B cell (primary cell): Measurements from ENCODE around the gene WBP1L. TPM values are rescaled to one million over a fixed set of nuclear protein-coding genes. Genes with fewer than 3 reads are reported as not detected.
A peak's percentile ranks its signal among the peaks of the same experiment; 100 is the strongest.

Experiments
- ATAC-seq: fragments of 200-7000 bp; cut with Tn5 transposase; one replicate; pipeline ENCODE4 v1.10.0; 2021; ENCODE audit warnings: low read depth, mild to moderate bottlenecking, moderate number of reproducible peaks, moderate library complexity
- CTCF ChIA-PET: fragments of 350-600 bp; sonication (Branson Sonifier 250); formaldehyde crosslinking; loops from one replicate; lab custom pipeline; 2021; ENCODE audit warnings: antibody characterized with exemption, inconsistent platforms; lab: Charles Lee
- POLR2A ChIA-PET: fragments of 350-600 bp; sonication (Branson Sonifier 250); formaldehyde crosslinking; loops from one replicate; lab custom pipeline; 2021; ENCODE audit warnings: antibody characterized with exemption; lab: Charles Lee
- DNase-seq: peaks from one replicate; pipeline ENCODE4 v3.0.0; 2013
- H2AFZ ChIP-seq: 2 replicates; pipeline ENCODE4 v1.6.1; 2012; ENCODE audit warnings: mild to moderate bottlenecking, low read depth, low read length; ENCODE audit not compliant: insufficient read depth, poor library complexity, severe bottlenecking
- H3K27ac ChIP-seq, 2 donors: 1 replicate in 1 of 2; 2 replicates in 1 of 2; pipeline ENCODE4 v1.5.1; 2012 to 2013; ENCODE audit warnings: low read length in 2 of 2, mild to moderate bottlenecking in 2 of 2, moderate library complexity in 1 of 2
- H3K27me3 ChIP-seq, 4 experiments: fragments of 200-600 bp in 1 of 4; sonication (generic) in 1 of 4; replicated peaks in 1 of 4; 1 replicate in 2 of 4; 2 replicates in 2 of 4; pipeline versions ENCODE4 v1.6.1 to v1.7.0; 2013 to 2016; ENCODE audit warnings: low read length in 3 of 4, mild to moderate bottlenecking in 2 of 4, mixed read lengths in 1 of 4, moderate library complexity in 1 of 4; ENCODE audit not compliant: insufficient read depth in 4 of 4, control insufficient read depth in 3 of 4; ENCODE audit errors: control extremely low read depth in 1 of 4
- H3K36me3 ChIP-seq, 2 experiments: replicated peaks in 1 of 2; 1 replicate in 1 of 2; 2 replicates in 1 of 2; pipeline versions ENCODE4 v1.6.1 to v1.7.1; 2013; ENCODE audit warnings: low read length in 1 of 2; ENCODE audit not compliant: insufficient read depth in 2 of 2, control insufficient read depth in 1 of 2; ENCODE audit errors: control extremely low read depth in 1 of 2, extremely low read depth in 1 of 2
- H3K4me1 ChIP-seq, 2 donors: fragments of 200-600 bp in 1 of 2; sonication (generic) in 1 of 2; 1 replicate in 1 of 2; 2 replicates in 1 of 2; pipeline versions ENCODE4 v1.5.1 to v1.6.1; 2013 to 2017; ENCODE audit warnings: low read length in 2 of 2; ENCODE audit not compliant: control insufficient read depth in 2 of 2, insufficient read depth in 2 of 2
- H3K4me2 ChIP-seq: replicated peaks from 2 replicates; pipeline ENCODE3; 2012; ENCODE audit warnings: mild to moderate bottlenecking, low read depth, low read length; ENCODE audit not compliant: poor library complexity, severe bottlenecking
- H3K4me3 ChIP-seq, 5 experiments: fragments of 200-600 bp in 1 of 5; sonication (generic) in 1 of 5; 1 replicate in 3 of 5; 2 replicates in 2 of 5; pipeline versions ENCODE4 v1.5.1 to v1.7.0; 2011 to 2016; ENCODE audit warnings: low read length in 4 of 5, mild to moderate bottlenecking in 4 of 5, low read depth in 2 of 5, control low read depth in 1 of 5, moderate library complexity in 1 of 5; ENCODE audit not compliant: insufficient read depth in 1 of 5; ENCODE audit errors: control extremely low read depth in 1 of 5, extremely low read depth in 1 of 5
- H3K79me2 ChIP-seq: fragments of 200-600 bp; sonication (generic); one replicate; pipeline ENCODE4 v1.6.0; 2016; ENCODE audit warnings: low read length; ENCODE audit not compliant: control insufficient read depth, insufficient read depth
- H3K9ac ChIP-seq: fragments of 200-600 bp; sonication (generic); 2 replicates; pipeline ENCODE4 v1.6.1; 2017; ENCODE audit warnings: mild to moderate bottlenecking, low read length, moderate library complexity
- H3K9me3 ChIP-seq, 3 donors: one replicate each; pipeline versions ENCODE4 v1.6.1 to v1.7.1; 2013; ENCODE audit warnings: low read length in 2 of 3; ENCODE audit not compliant: control insufficient read depth in 2 of 3, insufficient read depth in 1 of 3; ENCODE audit errors: control extremely low read depth in 1 of 3
- H4K20me1 ChIP-seq: 2 replicates; pipeline ENCODE4 v1.6.0; 2012; ENCODE audit warnings: mild to moderate bottlenecking, low read length; ENCODE audit not compliant: insufficient read depth, control insufficient read depth, poor library complexity, severe bottlenecking
- H3K27ac Mint-ChIP-seq: one replicate; pipeline ENCODE4 v1.8.0; 2021; ENCODE audit warnings: mixed read lengths
- H3K27me3 Mint-ChIP-seq: one replicate; pipeline ENCODE4 v1.8.0; 2021; ENCODE audit warnings: mixed read lengths
- H3K4me1 Mint-ChIP-seq: one replicate; pipeline ENCODE4 v1.8.0; 2021; ENCODE audit warnings: mixed read lengths
- H3K4me3 Mint-ChIP-seq: one replicate; pipeline ENCODE4 v1.8.0; 2021; ENCODE audit warnings: mixed read lengths
- H3K9me3 Mint-ChIP-seq: one replicate; pipeline ENCODE4 v1.8.0; 2022; ENCODE audit warnings: mixed read lengths; ENCODE audit not compliant: insufficient read depth
- EZH2 ChIP-seq: IDR thresholded peaks from 2 replicates; pipeline ENCODE4 v1.6.1; 2012; ENCODE audit warnings: borderline replicate concordance, low read depth, mild to moderate bottlenecking, moderate library complexity, low read length; ENCODE audit not compliant: insufficient read depth, poor library complexity, severe bottlenecking
- WGBS: methylation state at CpG from one replicate; pipeline ENCODE4 v1.1.5; 2013; ENCODE audit warnings: missing lambda C conversion rate; ENCODE audit not compliant: insufficient coverage; 5-methylcytosine and 5-hydroxymethylcytosine counted together
- intact Hi-C: fragments of 100-400 bp; cut with micrococcal nuclease; formaldehyde crosslinking; loops from one replicate; pipeline ENCODE4 v1.10.0; 2022
- polyA plus RNA-seq: library from polyadenylated mRNA; depleted of rRNA; stranded (reverse); fragments of >200 nt; gene quantifications from 2 replicates; pipeline ENCODE4 v1.2.3, GENCODE V29; 2012
- total RNA-seq, 2 donors: library from RNA; stranded (reverse); fragments of 120-200 nt in 1 of 2; gene quantifications; 1 replicate in 1 of 2; 2 replicates in 1 of 2; pipeline versions ENCODE4 v1.2.3 to v1.2.4, GENCODE V29; 2013 to 2022
- TF ChIP-seq, protein P1 (sequence below): fragments of 200-600 bp; IDR thresholded peaks from one replicate; pipeline ENCODE4 v1.8.0; 2022; ENCODE audit warnings: antibody characterized with exemption, mild to moderate bottlenecking

Gene WBP1L
- total and polyA plus RNA-seq, 2 donors (not counting 1 experiment from before 2014, with no cell fraction given), result 14.3 to 43.2 TPM

DNA sequence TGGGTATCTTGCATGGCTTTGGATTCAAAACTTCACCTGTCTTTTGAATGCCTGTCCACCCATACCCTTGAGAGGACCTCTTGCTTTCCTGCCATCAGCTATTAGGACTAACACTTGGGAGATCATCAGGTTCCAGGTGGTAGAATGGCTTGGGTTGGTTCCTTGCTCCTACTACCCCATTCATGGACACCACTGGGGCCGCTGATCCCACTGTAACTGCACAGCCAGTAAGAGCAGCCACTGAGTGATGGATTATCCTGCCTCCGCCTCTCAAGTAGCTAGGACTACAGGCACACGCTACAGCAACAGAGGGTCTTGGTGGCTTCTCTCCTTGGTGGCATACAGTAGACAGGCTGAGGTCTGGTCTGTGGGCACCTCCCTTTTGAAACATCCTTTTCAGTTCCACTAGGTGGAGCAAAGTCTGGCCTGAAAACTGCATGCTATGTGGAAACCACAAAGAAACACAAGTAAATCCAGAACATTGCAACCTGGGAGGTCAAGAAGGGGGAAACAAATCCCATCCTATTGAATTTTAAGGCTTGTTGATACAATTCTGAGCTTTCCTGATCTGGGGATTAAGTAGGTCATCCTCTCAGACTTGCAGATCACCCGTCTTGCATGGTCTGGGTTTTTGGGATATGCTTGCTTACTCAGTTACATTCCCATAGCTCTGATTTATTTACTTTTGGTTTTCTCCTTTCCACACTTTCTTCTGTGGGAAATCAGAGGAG, 9.4 kb downstream of the WBP1L start:
- no peak overlapping the region for H3K27ac ChIP-seq
- H2AFZ ChIP-seq, result no peak overlapping the region
- peaks cover 0 to 8% of the 10 kb centered on the region in 2 donors for H3K4me1 ChIP-seq
- CTCF ChIA-PET, result interaction anchor here (0.6 to 1.4 kb wide), 4 partner anchors 10 to 148 kb away, joined by 3 to 9 read pairs (median 4); no protein-coding TSS in a partner anchor
- H3K79me2 ChIP-seq, result peaks cover 97% of the 10 kb centered on the region
- Mint-ChIP-seq H3K27me3 (no peaks in the 10 kb centered on the region), H3K4me3 (no peak overlapping the region), H3K27ac (no peak overlapping the region), H3K4me1 (peaks cover 45% of the 10 kb centered on the region), H3K9me3 (no peaks in the 10 kb centered on the region)
- no peak overlapping the region for H3K4me2 ChIP-seq
- H3K9ac ChIP-seq, result no peak overlapping the region
- H3K4me3 ChIP-seq, result no peak overlapping the region
- TF ChIP-seq EZH2, result no peak
- TF ChIP-seq, protein P1, sequence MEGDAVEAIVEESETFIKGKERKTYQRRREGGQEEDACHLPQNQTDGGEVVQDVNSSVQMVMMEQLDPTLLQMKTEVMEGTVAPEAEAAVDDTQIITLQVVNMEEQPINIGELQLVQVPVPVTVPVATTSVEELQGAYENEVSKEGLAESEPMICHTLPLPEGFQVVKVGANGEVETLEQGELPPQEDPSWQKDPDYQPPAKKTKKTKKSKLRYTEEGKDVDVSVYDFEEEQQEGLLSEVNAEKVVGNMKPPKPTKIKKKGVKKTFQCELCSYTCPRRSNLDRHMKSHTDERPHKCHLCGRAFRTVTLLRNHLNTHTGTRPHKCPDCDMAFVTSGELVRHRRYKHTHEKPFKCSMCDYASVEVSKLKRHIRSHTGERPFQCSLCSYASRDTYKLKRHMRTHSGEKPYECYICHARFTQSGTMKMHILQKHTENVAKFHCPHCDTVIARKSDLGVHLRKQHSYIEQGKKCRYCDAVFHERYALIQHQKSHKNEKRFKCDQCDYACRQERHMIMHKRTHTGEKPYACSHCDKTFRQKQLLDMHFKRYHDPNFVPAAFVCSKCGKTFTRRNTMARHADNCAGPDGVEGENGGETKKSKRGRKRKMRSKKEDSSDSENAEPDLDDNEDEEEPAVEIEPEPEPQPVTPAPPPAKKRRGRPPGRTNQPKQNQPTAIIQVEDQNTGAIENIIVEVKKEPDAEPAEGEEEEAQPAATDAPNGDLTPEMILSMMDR, result peak; percentile 36
- intact Hi-C loops, result no loop called here
- WGBS, result 96% methylated on average over 3 of the region's 4 CpGs
- H3K9me3 ChIP-seq, result no peaks in the 10 kb centered on the region
- POLR2A ChIA-PET, result no interaction called here
- DNase-seq, result peak; percentile 26
- H3K27me3 ChIP-seq, result no peaks in the 10 kb centered on the region
- ATAC-seq, result no peak
- H3K36me3 ChIP-seq, result peaks cover 4 to 10% of the 10 kb centered on the region in 2 experiments
- H4K20me1 ChIP-seq, result peaks cover 65% of the 10 kb centered on the region

DNA sequence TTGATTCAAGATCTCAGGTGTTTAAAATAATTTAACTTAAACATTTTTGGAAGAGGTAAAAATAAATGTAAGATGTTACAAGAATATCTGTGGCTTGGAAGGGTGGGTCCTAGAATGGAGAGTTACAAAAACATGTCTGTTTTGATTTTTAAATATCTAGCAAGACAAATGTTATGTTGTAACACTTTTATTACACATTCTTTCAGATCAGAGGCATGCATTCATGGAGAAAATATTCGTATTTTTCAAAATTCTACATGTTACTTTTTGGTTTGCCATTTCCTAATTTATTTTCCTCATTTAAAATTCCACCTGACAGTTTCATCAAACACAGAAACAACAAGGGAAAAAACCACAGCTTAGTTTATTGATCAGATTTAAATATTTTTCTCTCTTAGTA, 10.0 kb downstream of the WBP1L start:
- no CpG with 5 or more reads among the region's 1 CpG for WGBS
- ATAC-seq (no peak), DNase-seq (no peak)
- no peak overlapping the region for H3K4me3 Mint-ChIP-seq
- no peaks in the 10 kb centered on the region for H3K27me3 ChIP-seq
- no peaks in the 10 kb centered on the region for H3K9me3 Mint-ChIP-seq
- H2AFZ ChIP-seq, result no peak overlapping the region
- ChIA-PET CTCF (interaction anchor here (0.6 to 1.6 kb wide), 5 partner anchors 11 to 148 kb away, joined by 3 to 9 read pairs (median 3); no protein-coding TSS in a partner anchor), POLR2A (no interaction called here)
- H3K79me2 ChIP-seq, result peaks cover 97% of the 10 kb centered on the region
- H3K9ac ChIP-seq, result no peak overlapping the region
- intact Hi-C loops, result no loop called here
- peaks cover 0 to 8% of the 10 kb centered on the region in 2 donors for H3K4me1 ChIP-seq
- peaks cover 4 to 8% of the 10 kb centered on the region in 2 experiments for H3K36me3 ChIP-seq
- peaks cover 70% of the 10 kb centered on the region for H4K20me1 ChIP-seq
- no peak for TF ChIP-seq EZH2
- TF ChIP-seq, protein P1, result no peak
- H3K27ac ChIP-seq, result no peak overlapping the region
- H3K27ac Mint-ChIP-seq, result no peak overlapping the region
- no peak overlapping the region for H3K4me3 ChIP-seq
- H3K4me1 Mint-ChIP-seq, result peaks cover 45% of the 10 kb centered on the region
- no peaks in the 10 kb centered on the region for H3K9me3 ChIP-seq
- H3K4me2 ChIP-seq, result no peak overlapping the region
- H3K27me3 Mint-ChIP-seq, result no peaks in the 10 kb centered on the region
